Activated CD4-positive, CD25-positive, alpha-beta regulatory T cell treated with anti-CD3 and anti-CD28 coated beads, Interleukin-2, amount 50 U/mL, for 24 hours (primary cell): ENCODE data around the gene SLC35F3.

Experiments used
- ATAC-seq, 2 donors: fragments of 150-1000 bp; cut with Tn5 transposase; one replicate each; pipeline ENCODE4 v1.10.0; 2021; ENCODE audit warnings: mild to moderate bottlenecking in 1 of 2, moderate library complexity in 1 of 2

SLC35F3 gene

DNA sequence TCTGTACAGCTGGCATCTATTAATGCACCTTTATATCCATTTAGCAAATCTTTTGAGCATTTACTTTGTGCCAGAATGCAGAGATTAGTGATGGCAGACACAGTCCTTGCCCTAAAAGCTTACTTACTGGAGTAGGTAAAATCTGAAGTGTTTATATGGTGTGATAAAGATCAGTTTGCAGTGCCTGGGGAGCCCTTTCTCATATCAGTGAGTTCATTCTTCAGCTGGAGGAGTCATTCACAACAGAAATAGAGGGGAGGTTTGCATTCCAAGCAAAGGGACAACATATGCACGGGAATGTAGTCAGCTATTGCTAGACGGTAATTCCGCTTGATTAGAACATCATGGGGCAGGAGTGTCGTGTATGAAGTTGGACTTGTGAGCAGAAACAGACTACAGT, 8.4 kb downstream of the SLC35F3 start:
- no peak for ATAC-seq

- ATAC-seq: no peak
Observed at GRCh38 chr1:233916706-233917105, 12.2 kb downstream of the SLC35F3 start.

GRCh38 chr1:233919786-233920185, 15.3 kb downstream of the SLC35F3 start:
- ATAC-seq: no peak

GRCh38 chr1:233928123-233928522, 23.6 kb downstream of the SLC35F3 start:
- ATAC-seq: no peak

DNA sequence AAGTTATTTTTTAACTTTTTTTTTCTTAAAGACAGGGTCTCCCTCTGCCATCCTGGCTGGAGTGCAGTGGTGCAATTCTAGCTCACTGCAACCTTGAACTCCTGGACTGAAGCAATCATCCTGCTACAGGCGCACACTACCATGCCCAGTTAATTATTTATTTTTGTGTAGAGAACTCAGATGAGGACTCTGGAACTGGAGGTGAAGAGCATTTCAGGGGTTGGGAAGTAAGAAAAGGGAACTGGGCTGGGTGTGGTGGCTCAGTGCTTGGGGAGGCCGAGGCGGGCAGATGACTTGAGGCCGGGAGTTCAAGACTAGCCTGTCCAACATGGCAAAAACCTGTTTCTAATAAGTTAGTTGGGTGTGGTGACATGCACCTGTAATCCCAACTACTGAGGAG, 28.9 kb downstream of the SLC35F3 start:
- ATAC-seq: no peak

GRCh38 chr1:233935297-233935868, 30.9 kb downstream of the SLC35F3 start:
- no peak for ATAC-seq

- no peak for ATAC-seq
Observed at GRCh38 chr1:233936422-233936821, 31.9 kb downstream of the SLC35F3 start.

DNA sequence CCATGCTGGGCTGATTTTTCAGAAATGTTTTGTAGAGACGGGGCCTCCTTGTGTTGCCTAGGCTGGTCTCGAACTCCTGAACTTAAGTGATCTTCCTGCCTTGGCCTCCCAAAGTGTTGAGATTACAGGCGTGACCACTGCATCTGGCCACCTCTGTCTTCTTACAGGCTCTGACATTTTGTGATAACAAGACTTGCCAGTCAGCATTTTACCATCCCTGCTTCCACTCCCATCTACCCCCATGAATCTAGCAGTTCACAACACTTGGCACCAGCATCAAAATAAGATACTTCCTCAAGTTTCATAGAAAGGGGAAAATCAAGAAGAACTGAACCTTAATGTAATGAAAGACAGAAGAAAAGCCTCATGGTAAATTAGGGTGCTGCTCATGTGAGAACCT, 32.4 kb downstream of the SLC35F3 start:
- no peak for ATAC-seq

- no peak for ATAC-seq
Observed at GRCh38 chr1:233938476-233938875, 34.0 kb downstream of the SLC35F3 start.

- no peak for ATAC-seq
Observed at GRCh38 chr1:233939451-233939850, 35.0 kb downstream of the SLC35F3 start.

DNA sequence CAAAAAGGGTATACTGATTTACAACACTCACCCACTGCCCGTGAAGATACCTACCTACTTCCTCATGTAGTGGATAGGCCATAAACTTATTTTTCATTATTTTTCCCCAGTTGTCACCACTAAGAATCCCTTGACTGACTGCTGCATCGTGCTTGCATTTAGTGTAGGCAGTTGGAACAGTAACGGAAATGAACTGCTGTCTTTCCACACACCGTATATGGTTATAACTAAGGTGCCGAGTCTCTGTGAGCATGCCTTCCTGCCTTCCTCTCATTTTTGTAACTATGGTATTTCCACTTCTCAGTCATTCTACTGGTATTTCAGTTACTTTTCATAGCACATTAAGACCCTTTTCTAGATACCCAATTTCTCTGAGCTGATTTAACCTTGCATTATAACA, 36.4 kb downstream of the SLC35F3 start:
- no peak for ATAC-seq

DNA sequence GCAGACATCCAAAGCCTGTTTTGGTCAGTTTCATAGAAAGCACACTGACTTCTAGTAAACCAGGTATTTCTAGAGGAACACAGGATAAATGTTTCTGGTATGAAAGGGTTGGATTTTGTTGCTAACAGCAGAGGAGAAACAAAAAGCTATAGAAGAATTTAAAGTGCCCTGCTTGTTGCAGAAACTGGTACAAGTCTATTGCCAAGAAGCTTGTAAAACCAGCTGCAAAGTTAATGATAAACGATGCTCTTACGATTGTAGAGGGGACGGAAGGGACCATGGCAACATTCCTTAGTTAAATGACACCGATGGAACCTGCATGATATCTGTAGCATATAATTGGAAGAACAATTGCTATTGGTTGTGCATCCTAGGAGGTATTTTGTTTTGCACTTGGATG, 40.1 kb downstream of the SLC35F3 start:
- ATAC-seq: no peak

DNA sequence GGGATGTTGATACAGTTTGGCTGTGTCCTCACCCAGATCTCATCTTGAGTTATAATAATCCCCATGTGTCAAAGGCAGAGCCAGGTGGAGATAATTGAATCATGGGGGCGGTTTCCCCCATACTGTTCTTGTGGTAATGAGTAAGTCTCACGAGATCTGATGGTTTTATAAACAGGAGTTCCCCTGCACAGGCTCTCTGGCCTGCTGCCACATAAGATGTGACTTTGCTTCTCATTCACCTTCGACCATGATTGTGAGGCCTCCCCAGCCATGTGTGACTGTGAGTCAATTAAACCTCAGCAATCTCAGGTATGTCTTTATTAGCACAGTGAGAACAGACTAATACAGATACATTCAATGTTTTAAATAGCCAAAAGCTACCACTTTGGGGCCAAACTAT, 41.1 kb downstream of the SLC35F3 start:
- peak; percentile 13 to 38 for ATAC-seq

- ATAC-seq: no peak
Observed at GRCh38 chr1:233945979-233946378, 41.5 kb downstream of the SLC35F3 start.

- no peak for ATAC-seq
Observed at GRCh38 chr1:233946724-233947123, 42.2 kb downstream of the SLC35F3 start.

DNA sequence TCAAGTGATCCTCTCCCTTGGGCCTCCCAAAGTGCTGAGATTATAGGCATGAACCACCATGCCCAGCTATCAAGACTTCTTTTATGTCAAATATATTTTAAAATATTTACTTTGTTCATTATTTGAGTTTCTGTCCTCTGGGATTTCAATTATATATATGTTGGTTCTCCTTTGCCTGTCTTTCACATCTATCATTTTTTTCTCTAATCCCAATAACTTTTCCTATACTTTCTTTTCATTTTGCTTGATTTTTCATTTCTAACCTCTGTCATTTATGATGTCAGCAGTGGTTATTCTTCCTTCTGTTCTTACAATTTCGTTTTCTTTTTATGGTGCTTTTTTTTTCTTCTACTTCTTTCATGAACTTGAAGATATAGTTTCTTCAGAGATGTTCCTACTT, 47.3 kb downstream of the SLC35F3 start:
- ATAC-seq: no peak

DNA sequence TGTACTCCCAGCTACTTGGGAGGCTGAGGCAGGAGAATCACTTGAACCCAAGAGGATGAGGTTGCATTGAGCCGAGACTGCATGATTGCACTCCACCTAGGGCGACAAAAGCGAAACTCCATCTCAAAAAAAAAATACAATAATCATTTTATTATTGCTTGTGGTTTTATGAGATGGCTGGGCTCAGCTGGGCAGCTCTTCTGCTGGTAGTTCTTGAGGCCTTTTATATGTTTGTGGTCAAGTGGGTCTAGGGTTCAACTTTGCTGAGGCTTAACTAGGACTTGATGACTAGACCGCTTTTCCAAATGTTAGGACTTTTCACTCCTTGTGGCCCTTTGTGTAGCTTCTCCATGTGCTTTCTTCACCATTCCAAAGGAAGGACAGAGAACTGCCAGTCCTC, 53.2 kb downstream of the SLC35F3 start:
- ATAC-seq: no peak

DNA sequence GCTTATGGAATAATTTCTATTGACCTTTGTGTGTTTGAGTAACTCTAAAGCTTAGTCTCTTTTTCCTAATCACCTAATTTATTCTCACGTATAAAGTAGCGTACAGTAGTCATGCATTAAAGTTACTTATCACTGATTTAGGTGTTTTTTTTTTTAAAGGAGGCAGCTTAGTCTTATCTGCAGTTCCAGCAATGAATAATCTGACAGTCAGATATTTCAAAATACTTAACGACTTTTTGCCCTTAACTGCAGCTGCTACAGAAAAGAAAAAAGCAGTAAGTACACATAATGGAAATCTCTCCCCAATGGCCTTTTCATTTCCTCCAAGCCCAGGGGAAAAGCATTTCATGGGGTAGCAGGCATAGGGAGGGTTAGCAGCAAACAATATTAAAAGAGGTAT, 54.6 kb downstream of the SLC35F3 start:
- ATAC-seq: no peak

GRCh38 chr1:233959971-233960370, 55.5 kb downstream of the SLC35F3 start:
- no peak for ATAC-seq

DNA sequence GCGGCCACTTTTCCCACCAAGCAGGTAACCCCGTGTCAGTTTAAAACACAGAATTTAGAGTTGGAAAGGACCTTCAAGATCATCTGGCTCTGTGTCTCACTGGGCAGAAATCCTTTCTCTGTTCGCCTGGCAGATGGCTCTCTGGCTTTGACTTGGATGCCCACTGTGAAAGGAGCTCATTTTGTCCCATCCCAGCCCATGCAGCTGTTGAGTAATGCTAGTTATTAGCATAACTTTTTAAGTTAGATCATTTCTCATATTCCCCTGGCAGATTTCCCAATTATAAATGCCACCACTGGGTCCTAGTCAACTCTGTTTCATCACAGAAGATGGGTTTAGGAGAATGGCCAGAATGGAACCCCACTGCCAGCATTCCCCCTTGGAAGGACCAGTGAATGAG, 55.9 kb downstream of the SLC35F3 start:
- ATAC-seq: no peak

GRCh38 chr1:233962878-233963277, 58.4 kb downstream of the SLC35F3 start:
- no peak for ATAC-seq

DNA sequence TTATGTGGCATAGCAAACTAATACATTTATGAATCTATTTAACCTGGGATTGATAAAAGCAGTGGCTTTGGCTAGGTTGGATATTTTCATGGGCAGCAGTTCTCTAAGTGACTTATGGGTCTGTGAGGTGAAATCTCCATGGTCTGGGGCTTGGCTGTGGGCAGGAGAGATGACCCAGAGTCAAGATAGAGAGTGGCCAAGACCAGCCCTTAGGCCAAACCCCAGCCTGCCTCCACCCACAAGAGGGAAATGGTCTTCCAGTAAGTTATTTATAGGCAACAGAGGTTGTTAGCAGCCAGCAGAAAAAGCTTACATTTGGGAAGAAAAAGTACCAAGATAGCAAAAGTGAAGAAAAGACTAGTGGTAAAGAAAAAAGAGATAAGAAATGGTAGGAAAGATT, 61.4 kb downstream of the SLC35F3 start:
- no peak for ATAC-seq

- no peak for ATAC-seq
Observed at GRCh38 chr1:233971753-233972152, 67.3 kb downstream of the SLC35F3 start.

DNA sequence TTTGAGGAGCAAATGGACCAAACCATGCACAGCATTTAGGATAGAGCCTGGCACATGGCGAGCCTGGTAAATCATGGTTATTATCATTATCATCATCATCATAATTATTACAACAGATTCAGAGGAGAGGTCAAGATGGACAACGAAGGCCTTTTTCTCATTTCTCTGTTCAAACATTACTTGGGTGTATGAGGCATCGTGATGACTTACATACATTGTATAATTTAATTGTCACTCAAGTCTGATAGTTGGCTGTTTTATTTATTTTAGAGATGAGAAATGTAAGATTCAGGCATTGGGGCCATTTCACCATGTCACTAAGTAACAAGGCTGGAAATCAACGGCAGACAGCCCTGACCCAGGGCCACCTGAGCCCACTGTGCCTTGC, 68.1 kb downstream of the SLC35F3 start:
- no peak for ATAC-seq

- peak in 1 of 2 donors; percentile 48 for ATAC-seq
Observed at GRCh38 chr1:233972951-233973635, 68.6 kb downstream of the SLC35F3 start.
